Aorta (tissue), 5 donors: Measurements from ENCODE around the gene SLC39A5. TPM values are rescaled to one million over a fixed set of nuclear protein-coding genes. Genes with fewer than 3 reads are reported as not detected.
"Not testable (repeated sequence)": the region's sequence is repeated elsewhere in the genome, so short reads cannot be mapped to it uniquely, and the experiment has no call there.

Experiments
- ATAC-seq: fragments of 200-7000 bp; cut with Tn5 transposase; one replicate; pipeline ENCODE4 v1.9.1; 2022; ENCODE audit warnings: moderate library complexity; ENCODE audit not compliant: low FRiP score
- DNase-seq, 2 donors: peaks; one replicate each; pipeline ENCODE4 v3.0.0-alpha.2; 2020
- H3K27ac ChIP-seq, 2 donors: one replicate each; pipeline ENCODE4 v1.5.1; 2013; ENCODE audit warnings: low read length in 2 of 2, mild to moderate bottlenecking in 2 of 2, moderate library complexity in 2 of 2, control low read depth in 1 of 2, inconsistent platforms in 1 of 2, low read depth in 1 of 2
- H3K27me3 ChIP-seq, 2 donors: one replicate each; pipeline ENCODE4 v1.6.1; 2013; ENCODE audit warnings: control low read depth in 1 of 2, low read length in 1 of 2, mild to moderate bottlenecking in 1 of 2, moderate library complexity in 1 of 2; ENCODE audit not compliant: insufficient read depth in 2 of 2, control insufficient read depth in 1 of 2
- H3K36me3 ChIP-seq, 2 donors: one replicate each; pipeline ENCODE4 v1.6.1; 2013; ENCODE audit warnings: control low read depth in 1 of 2, low read length in 1 of 2, mild to moderate bottlenecking in 1 of 2; ENCODE audit not compliant: insufficient read depth in 2 of 2, control insufficient read depth in 1 of 2
- H3K4me1 ChIP-seq, 2 donors: one replicate each; pipeline ENCODE4 v1.6.1; 2013; ENCODE audit warnings: low read length in 2 of 2, control low read depth in 1 of 2, mild to moderate bottlenecking in 1 of 2, moderate library complexity in 1 of 2; ENCODE audit not compliant: insufficient read depth in 2 of 2, control insufficient read depth in 1 of 2
- H3K4me3 ChIP-seq, 2 donors: one replicate each; pipeline ENCODE4 v1.5.1; 2013; ENCODE audit warnings: low read length in 2 of 2, control low read depth in 1 of 2, mild to moderate bottlenecking in 1 of 2
- H3K9me3 ChIP-seq: one replicate; pipeline ENCODE4 v1.6.1; 2013; ENCODE audit warnings: mild to moderate bottlenecking, low read length; ENCODE audit not compliant: control insufficient read depth
- WGBS, 2 donors: extraction: QIAGEN DNeasy Blood & Tissue Kit; methylation state at CpG; one replicate each; pipeline ENCODE4 v1.1.7; 2013; 5-methylcytosine and 5-hydroxymethylcytosine counted together
- intact Hi-C, 2 donors: fragments of 100-400 bp; cut with DNase I; formaldehyde crosslinking; loops; one replicate each; pipeline versions ENCODE4 v1.14.2 to v1.15.0; 2022
- polyA plus RNA-seq, 2 donors: library from polyadenylated mRNA; stranded (reverse); fragments of 200-250 nt; gene quantifications; one replicate each; pipeline ENCODE4 v1.2.3, GENCODE V29; 2013
- total RNA-seq, 2 donors: library from RNA; stranded (reverse); fragmentation: NEBNext Ultra II Directional; extraction: Animal tissue kit (Norgen Biotek cat#: 25700); gene quantifications; one replicate each; pipeline ENCODE4 v1.2.1, GENCODE V29; 2021
- donor health status: healthy with polysubstance abuse.
- donor health status: Bipolar disorder and iron deficiency.
- donor health status: DM: no; HTN: no; CAD: no.
- donor health status: DM: no; HTN: no; CAD: no.
- donor health status: DM: yes; HTN: yes; CAD: no.

SLC39A5 gene
- total and polyA plus RNA-seq, 4 donors, result 1.1 to 21.4 TPM; not detected in 2

DNA sequence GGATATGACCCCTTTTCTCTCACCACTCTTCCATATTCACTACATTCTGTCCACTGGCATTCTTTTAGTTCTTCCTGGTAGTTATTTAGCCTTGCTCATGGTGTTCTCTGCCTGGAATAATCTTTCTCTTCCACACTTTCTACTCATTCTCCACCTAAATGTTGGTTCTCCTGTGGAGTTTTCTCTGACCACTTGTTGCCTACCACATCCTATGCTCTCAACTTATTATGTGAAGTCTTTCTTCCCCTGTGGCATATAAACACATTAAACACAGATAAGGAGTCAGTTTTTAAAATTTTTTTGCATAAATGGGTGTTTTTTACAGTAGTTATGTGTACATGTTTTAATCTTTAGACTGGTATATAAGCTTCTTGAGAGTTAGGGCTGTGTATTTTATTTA, 37.3 kb upstream of the SLC39A5 start:
- intact Hi-C loops, result loop anchor here in 1 of 2 donors (5.0 kb wide), 1 partner anchor 35 kb away; no protein-coding TSS in a partner anchor
- Histone ChIP-seq H3K27ac (no peak overlapping the region), H3K4me1 (no peaks in the 10 kb centered on the region), H3K36me3 (no peaks in the 10 kb centered on the region), H3K9me3 (no peaks in the 10 kb centered on the region), H3K4me3 (no peak overlapping the region), H3K27me3 (no peaks in the 10 kb centered on the region)
- DNase-seq (no peak), ATAC-seq (no peak)

DNA sequence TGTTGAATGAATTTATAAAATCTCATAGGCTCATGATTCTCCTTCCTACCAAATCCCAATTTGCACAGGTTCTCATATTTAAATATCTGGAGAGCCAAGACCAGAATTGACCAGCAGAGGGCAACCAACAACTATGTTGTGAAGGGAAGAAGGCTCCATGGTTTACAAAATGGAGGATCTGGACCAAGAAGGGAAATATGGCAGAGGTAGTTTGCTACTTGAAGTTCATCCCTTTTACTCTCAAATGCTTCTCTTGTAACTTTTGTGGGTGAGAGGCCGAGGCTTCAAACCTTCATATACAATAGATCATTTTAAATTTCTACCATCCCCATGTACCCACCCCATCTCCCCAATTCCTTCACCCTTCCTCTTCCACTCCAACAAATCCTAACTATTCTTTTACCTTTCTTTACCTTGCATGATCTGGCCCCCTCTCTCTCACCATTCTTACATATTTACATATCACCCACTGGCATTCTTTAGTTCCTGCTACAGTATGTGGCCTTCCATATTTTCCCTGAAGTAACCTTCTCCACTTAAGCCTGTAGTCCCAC, 36.7 kb upstream of the SLC39A5 start:
- DNase-seq (peak in 1 of 2 donors; percentile 80), ATAC-seq (peak; percentile 50)
- Histone ChIP-seq H3K36me3 (no peaks in the 10 kb centered on the region), H3K4me1 (no peaks in the 10 kb centered on the region), H3K4me3 (no peak overlapping the region), H3K9me3 (no peaks in the 10 kb centered on the region), H3K27me3 (no peaks in the 10 kb centered on the region), H3K27ac (no peak overlapping the region)
- WGBS, 2 donors, result 33 to 48% methylated on average over 1 of the region's 1 CpG
- intact Hi-C loops, result loop anchor here (1.0 to 5.0 kb wide), 2 partner anchors 31 to 34 kb away; partner anchors contain the start of gene NABP2 (in 1 of the 2)

DNA sequence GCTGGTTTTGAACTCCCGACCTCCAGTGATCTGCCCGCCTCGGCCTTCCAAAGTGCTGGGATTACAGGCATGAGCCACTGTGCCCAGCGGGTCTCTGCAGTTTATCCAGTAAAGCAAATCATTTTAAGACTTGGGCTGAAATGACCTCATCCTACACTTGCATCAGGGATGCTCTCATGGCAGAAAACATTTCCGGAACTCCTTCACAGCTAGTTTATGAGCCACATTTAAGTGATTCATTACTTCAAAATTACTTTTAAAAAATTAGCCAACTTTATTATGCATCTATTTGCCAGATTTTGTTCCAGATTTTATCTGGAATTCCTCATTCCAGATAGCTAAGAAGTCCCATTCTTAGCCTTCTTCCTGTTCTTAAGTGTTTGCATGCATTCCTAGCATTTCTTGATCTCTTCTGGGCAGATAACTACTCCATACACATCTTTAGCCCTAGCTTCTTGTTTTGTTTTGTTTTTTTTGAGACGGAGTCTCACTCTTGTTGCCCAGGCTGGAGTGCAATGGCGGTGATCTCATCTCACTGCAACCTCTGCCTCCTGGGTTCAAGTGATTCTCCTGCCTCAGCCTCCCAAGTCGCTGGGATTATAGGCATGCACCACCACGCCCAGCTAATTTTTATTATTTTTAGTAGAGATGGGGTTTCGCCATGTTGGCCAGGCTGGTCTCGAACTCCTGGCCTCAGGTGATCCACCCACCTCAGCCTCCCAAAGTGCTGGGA, 32.9 kb upstream of the SLC39A5 start:
- H3K27me3 ChIP-seq, H3K4me3 ChIP-seq, H3K4me1 ChIP-seq, intact Hi-C loops, H3K9me3 ChIP-seq, H3K36me3 ChIP-seq: not testable (repeated sequence)
- ATAC-seq (peak; percentile 61), DNase-seq (peak in 1 of 2 donors; percentile 59)
- WGBS, 2 donors, result 34 to 35% methylated on average over 11 of the region's 11 CpGs
- peak overlapping the region in 1 of 2 donors; percentile 30 for H3K27ac ChIP-seq

DNA sequence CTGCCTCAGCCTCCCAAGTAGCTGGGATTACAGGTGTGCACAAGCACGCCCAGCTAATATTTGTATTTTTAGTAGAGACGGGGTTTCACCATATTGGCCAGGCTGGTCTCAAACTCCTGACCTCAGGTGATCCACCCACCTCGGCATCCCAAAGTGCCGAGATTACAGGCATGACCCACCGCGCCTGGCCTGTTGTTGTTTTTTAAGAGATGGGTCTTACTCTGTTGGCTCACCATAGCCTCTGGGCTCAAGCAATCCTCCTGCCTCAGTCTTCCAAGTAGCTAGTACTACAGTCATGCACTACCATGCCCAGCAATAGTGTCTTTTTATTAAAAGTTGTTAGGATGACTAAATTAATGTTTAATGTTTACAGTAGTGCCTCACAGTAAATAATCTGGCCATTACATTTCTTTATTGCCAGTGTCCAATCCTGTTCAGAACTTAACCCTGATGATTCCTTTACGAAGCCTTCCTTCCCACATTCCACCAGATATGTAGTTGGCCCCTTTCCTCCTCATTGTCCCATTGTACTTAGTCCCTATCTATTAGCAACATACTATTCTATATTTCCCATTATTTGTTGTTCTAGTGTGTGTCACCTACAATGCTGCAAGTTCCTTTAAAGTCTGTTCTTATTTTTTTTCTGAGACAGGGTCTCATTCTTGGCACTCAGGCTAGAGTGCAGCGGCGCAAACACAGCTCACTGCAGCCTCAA, 31.8 kb upstream of the SLC39A5 start:
- Histone ChIP-seq H3K9me3 (no peaks in the 10 kb centered on the region), H3K36me3 (no peaks in the 10 kb centered on the region), H3K27ac (no peak overlapping the region), H3K4me3 (no peak overlapping the region), H3K27me3 (no peaks in the 10 kb centered on the region), H3K4me1 (no peaks in the 10 kb centered on the region)
- WGBS, 2 donors, result 71 to 77% methylated on average over 9 of the region's 9 CpGs
- ATAC-seq, result no peak
- no peak for DNase-seq
- intact Hi-C loops, result no loop called here

DNA sequence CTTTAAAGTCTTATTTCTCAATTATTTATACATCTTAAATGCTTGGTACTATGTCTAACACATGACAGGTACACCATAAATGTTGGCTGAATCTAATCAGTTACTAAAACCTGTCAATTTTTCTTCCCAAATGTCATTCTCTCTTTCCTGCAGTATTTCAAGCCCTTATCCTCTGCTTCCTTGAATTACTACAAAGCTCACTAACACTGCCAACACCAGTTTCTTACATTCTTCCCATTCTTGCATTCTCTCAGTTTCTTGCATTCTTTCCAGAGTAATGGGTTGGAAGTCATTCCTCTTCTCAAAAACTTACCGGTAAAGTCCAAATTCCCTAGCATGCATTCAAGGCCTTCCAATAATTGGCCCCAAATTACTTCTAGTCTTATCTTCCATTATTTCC, 31.0 kb upstream of the SLC39A5 start:
- H3K4me3 ChIP-seq, result no peak overlapping the region
- H3K36me3 ChIP-seq, result no peaks in the 10 kb centered on the region
- WGBS, 2 donors, result 7% methylated on average over 1 of the region's 1 CpG
- no peak for ATAC-seq
- no peak overlapping the region for H3K27ac ChIP-seq
- H3K9me3 ChIP-seq, result no peaks in the 10 kb centered on the region
- DNase-seq, result no peak
- H3K27me3 ChIP-seq, result no peaks in the 10 kb centered on the region
- intact Hi-C loops, result no loop called here
- no peaks in the 10 kb centered on the region for H3K4me1 ChIP-seq

DNA sequence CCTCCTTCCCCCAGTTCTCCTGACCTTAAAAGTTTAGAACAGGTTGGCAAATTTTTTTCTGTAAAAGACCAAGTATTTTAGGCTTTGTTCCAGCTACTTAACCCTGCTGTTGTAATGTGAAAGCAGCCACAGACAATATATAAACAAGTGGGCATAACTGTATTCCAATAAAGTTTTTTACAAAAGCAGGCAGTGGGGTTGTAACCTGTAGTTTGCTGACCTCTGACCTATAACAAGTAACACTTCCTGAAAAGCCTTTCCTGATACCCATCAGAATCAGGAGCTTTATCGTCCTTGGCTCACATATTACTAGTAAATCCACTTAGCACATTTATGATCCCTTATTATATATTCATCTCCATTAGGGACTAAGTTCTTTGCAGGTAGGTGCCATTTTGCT, 27.5 kb upstream of the SLC39A5 start:
- Histone ChIP-seq H3K9me3 (no peaks in the 10 kb centered on the region), H3K4me3 (no peak overlapping the region), H3K4me1 (no peaks in the 10 kb centered on the region), H3K27ac (no peak overlapping the region), H3K27me3 (no peaks in the 10 kb centered on the region), H3K36me3 (peaks cover 4 to 6% of the 10 kb centered on the region in 2 donors)
- ATAC-seq (no peak), DNase-seq (no peak)
- 43 to 67% methylated on average over 1 of the region's 1 CpG for WGBS, 2 donors
- intact Hi-C loops, result no loop called here

DNA sequence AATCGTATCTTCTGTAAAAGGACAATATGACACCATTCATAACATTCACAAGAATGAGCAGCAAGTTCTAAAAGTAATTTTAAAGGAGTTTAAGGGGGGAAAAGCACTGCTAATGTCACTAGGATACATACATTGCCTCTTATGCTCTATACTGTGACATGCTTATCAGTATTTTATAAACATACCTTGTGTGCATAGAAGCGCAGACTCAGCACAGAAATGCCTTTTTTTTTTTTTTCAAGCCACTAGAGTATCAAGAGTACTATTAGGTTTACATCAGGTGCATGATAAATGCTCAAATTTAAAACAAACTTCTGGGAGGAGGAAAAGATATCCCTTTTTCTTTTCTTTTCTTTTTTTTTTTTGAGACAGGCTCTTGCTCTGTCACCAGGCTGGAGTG, 27.0 kb upstream of the SLC39A5 start:
- DNase-seq (no peak), ATAC-seq (no peak)
- WGBS, 2 donors, result 50 to 55% methylated on average over 2 of the region's 2 CpGs
- Histone ChIP-seq H3K4me1 (no peaks in the 10 kb centered on the region), H3K36me3 (peaks cover 7 to 9% of the 10 kb centered on the region in 2 donors), H3K27ac (no peak overlapping the region), H3K4me3 (no peak overlapping the region), H3K27me3 (no peaks in the 10 kb centered on the region), H3K9me3 (no peaks in the 10 kb centered on the region)
- intact Hi-C loops, result no loop called here

DNA sequence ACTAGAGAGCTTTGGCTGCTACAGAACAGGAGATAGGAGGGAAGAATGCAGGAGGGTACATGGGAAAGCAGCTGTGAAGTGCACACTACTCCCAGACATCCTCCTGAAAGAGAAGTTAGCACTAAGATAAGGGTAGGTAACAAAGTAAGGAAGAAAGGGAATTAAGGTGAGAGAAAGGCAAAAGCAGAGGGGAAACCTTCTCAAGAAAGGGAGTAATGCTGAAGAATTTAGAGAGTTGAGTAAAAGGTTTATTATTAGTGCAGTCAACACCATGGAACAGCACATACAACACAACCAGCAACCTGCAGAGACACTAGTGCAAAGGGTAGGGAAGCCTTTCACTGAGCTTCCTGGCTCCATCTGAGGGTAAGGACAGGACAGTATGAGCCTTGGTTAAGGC, 25.6 kb upstream of the SLC39A5 start:
- no peak overlapping the region for H3K4me3 ChIP-seq
- ATAC-seq, result no peak

DNA sequence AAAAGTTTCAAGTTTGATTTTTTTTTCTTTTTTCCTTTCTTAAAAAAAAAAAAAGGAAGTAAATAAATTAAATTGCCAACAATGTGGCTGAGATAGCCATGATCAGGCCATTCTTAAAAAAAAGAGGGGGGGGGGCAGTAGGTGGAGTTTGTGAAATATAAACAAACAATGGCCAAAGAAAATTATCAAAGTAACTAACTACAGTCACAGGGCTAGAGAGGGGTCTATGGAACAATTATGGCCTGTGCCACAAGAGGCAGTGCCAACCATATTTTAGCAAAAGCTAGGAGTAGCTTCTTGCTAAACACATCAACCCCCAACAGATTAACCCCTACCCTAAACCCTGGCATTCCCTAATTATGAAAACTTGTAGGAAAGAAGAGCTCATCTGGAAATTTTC, 24.4 kb upstream of the SLC39A5 start:
- ATAC-seq (no peak), DNase-seq (no peak)
- Histone ChIP-seq H3K27ac (peak overlapping the region in 1 of 2 donors; percentile 15), H3K4me1 (no peaks in the 10 kb centered on the region), H3K36me3 (peaks cover 7 to 16% of the 10 kb centered on the region in 2 donors), H3K27me3 (no peaks in the 10 kb centered on the region), H3K9me3 (no peaks in the 10 kb centered on the region), H3K4me3 (no peak overlapping the region)
- intact Hi-C loops, result no loop called here

More for the DNA sequence above, 25.6 kb upstream of the SLC39A5 start:
- H3K9me3 ChIP-seq, result no peaks in the 10 kb centered on the region
- H3K4me1 ChIP-seq, result no peaks in the 10 kb centered on the region
- no peaks in the 10 kb centered on the region for H3K27me3 ChIP-seq
- H3K27ac ChIP-seq, result no peak overlapping the region
- intact Hi-C loops, result no loop called here
- H3K36me3 ChIP-seq, result peaks cover 7 to 11% of the 10 kb centered on the region in 2 donors
- DNase-seq, result no peak
